TTC549 (cell line): ENCODE data around the gene PRG3.

ENCODE experiments used
- FAIRE-seq: peaks from 2 replicates; lab custom pipeline; 2012; peaks lifted over from hg19 to GRCh38; lab: Jason Lieb, UNC

PRG3 gene

GRCh38 chr11:57380975-57381374, at the start of gene PRG3:
PRG3 (minus strand) TSS chr11:57381150; CDS start chr11:57380708, 442 bp downstream.
- no peak for FAIRE-seq

DNA sequence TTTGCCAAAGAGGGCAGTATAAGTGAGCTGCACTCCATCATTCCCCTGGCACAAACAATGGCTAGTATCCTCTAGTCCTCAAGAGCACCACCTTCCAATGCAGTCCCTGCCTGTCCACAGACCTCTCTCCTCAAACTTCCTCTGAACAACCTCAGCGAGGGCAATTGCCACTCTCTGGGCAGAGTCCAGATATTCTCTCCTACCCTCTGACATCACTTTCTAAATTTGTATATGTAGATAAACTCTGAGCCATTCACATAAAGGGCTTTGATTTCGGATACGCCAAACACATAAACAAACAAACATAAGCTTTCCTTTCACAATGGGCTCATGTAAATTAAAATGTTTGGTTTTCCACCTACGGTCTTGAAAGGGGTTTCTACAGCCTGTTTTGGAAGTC, 49.0 kb upstream of the PRG3 start:
- no peak for FAIRE-seq

- no peak for FAIRE-seq
Measured at GRCh38 chr11:57428643-57429042, 47.7 kb upstream of the PRG3 start.

DNA sequence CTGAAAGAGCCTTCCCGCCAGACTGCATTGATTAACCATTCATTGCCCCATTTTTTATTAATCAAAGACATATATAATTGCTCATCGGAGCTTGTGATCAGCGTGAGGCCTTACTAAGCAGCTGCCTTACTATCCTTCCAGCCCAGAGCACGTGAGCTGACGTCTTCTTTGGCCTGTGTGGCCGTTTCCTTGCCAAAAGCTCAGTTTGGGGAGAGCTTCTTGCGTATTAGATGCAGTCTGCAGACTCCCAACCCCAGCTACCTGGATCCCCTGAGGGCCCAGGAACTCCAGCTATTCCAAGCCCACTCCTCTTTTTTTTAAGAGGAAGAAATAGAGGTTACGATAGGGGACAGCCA, 46.8 kb upstream of the PRG3 start:
- no peak for FAIRE-seq

GRCh38 chr11:57426929-57427726, 46.2 kb upstream of the PRG3 start, which contains the start of gene SLC43A3:
SLC43A3 (minus strand) TSS chr11:57427121; CDS start chr11:57426172, 949 bp downstream.
- FAIRE-seq: no peak

GRCh38 chr11:57426439-57426928, 45.5 kb upstream of the PRG3 start:
- FAIRE-seq: no peak

DNA sequence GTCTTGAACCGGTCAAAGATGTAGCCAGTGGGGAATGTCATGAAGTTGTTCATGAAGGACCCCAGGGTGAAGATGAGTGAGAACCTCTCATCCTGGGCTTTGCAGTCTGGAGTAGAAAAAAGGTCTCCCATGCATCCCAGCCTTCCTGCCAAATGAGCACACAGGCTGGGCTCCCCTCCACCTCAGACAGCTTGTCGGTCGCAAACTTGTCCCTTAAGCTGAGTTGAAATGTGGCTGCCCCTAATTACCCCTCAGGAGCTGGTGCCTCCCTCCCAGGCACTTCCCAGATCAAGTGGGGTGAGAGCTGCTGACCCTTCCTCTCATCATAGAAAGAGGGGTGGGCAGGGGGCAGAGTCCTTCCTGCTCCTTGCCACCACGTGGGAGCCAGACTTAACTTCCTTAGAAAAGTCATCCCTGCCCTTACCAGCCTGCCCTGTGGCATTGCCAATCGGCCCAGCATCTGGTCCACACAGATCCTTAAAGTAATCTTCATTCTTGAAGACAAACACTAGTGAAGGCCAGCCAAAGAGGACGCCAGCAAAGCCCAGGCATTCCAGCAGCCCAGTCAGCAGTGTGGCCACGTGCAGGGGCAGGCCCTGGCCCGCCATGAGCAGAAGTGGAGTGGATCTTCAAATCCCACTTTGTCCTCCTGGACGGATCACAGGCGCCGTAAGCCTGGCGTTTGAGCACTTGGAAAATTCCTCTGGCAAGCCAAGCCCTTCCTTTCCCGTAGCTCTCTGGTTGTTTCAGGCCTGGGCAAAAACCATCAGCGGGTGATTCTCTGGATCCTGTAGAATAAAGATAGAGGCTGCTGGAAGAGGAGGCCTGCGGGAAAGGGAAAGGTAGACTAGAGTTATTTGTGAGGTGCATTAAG, 44.9 kb upstream of the PRG3 start:
- no peak for FAIRE-seq

GRCh38 chr11:57424792-57425564, 44.0 kb upstream of the PRG3 start:
- FAIRE-seq: no peak

DNA sequence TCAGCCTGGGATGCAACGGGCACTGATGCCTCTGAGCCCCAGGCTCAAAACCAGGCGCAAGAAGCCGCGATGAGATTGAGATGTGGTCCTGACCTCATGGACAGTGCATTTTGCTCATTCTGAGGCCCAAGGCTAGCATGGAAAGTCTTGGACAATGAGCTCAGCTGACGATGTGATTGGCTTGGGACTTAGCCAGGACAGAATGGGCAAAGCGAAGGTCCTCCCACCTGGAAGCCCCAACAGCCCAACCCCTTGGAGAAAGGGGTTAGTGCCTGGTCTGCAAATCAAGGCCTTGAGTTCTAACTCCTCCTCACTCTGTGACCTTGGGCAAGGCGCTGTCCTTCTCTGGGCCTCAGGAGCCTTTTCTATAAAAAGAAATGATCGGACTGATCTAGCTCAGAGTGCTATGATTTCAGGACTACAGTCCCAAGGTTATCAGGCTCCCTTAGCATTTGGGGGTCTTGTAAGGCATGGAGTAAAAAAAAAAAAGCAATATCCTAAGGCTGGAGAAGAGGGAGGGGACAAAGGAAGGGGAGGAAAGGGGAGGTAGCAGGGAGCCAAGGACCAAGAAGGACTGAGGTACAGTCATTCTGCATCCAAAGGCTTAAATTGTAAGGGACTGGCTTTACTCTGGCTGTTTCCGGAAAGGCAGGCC, 43.3 kb upstream of the PRG3 start:
- FAIRE-seq: no peak

- no peak for FAIRE-seq
Measured at GRCh38 chr11:57422669-57423068, 41.7 kb upstream of the PRG3 start.

DNA sequence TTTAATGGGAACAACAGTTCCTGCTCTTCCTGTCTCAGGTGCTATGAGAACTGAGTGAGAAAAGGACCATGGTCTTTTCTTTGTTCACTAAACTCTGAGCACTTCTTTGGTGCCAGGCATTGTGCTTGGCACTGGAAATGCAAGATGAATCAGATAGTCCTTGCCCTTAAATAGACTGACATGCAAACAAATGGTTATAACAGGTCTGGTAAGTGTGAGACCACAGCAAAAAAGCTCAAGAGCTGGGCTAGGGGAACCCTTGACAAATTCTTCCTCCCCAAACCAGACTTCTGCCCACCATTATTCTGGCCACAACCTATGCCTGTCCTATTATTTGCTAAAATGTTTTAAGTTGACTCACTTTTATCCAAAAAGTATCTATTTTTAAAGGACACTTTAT, 40.9 kb upstream of the PRG3 start:
- FAIRE-seq: no peak

DNA sequence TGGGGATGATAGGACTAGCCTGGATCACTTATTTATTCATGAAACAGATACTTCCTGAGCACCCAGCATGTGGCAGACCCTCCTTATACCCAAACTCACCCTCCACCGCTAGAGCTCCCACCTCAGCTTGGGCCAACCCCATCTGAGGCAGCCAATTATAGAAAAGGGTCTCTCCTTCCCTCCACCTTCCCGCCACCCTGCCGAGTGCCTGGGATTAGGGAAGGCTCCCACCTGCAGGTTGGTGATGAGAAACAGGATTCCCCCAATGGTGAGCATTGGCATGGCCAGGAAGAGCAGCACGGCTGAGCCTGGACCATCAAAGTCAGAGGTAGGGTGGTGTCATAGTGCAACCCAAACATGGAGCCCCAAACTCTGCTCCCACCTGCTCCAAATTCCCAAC, 40.1 kb upstream of the PRG3 start:
- no peak for FAIRE-seq

DNA sequence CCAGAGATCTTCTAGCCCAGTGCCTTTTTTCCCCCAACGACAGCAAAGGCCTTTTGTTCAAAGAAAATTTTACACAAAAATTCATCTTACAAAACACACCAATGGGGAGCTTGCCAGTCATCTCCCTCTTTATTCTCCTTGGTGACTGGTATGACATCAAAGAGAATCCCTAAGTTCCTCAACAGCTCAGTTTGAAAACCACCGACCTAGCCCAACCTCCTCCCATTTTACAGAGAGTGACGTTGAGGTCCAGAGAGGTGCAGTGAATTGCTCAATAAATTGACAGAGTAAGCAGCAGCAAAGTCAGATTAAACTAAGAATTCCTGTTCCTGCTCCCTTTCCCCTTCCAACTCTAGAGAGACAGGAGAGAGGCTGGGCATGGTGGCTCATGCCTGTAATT, 38.2 kb upstream of the PRG3 start:
- FAIRE-seq: no peak

- FAIRE-seq: no peak
Measured at GRCh38 chr11:57418131-57418530, 37.2 kb upstream of the PRG3 start.

- FAIRE-seq: no peak
Measured at GRCh38 chr11:57417056-57417455, 36.1 kb upstream of the PRG3 start.

DNA sequence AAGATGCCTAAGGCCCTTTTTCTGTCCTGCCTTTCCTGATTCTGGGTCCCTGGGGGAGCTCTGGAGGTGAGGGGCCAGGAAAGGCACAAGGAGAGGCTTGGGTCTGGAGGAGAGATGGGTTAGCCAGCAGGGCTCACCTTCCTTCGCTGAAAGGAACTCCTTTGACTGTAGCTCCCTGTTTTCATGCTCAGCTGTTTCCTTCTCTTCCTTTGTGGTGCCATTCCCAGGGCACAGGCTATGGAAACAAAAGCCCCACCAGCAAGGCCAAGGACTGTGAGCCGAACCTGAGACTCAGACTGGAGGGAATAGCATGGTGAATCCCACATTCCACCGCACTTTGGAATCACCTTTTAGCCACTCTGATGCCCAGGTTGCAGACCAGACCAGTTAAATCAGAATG, 35.5 kb upstream of the PRG3 start:
- FAIRE-seq: no peak

DNA sequence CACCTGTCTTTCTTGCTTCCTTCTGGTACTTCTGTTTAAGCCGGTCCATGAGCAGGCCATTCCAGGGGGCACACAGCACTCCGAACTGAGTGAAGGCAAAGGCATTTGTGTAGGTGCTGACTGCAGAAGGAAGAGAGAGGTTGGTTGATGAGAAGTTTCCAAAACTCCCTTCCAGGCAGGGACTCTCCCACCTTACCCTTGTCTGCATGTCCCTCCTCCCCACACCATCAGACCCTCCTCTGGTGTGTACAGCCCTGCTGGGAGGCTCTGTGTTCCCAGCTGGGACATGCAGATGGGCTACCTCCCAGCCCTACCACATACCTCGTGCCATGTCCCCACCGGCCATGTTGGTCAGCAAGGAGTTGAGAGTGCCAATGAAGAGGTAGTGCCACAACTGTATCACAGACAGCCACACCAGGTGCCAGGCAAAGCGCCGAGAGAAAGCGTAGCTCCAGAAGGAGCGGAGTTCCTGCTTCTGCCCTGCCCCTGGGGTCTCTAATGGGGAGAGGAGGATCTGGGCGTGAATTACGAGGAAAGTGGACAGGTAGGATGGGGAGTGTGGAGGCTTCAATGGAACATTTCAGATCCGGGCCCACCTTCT, 33.8 kb upstream of the PRG3 start:
- no peak for FAIRE-seq

- FAIRE-seq: no peak
Measured at GRCh38 chr11:57413681-57414080, 32.7 kb upstream of the PRG3 start.

- no peak for FAIRE-seq
Measured at GRCh38 chr11:57410287-57410686, 29.3 kb upstream of the PRG3 start.

DNA sequence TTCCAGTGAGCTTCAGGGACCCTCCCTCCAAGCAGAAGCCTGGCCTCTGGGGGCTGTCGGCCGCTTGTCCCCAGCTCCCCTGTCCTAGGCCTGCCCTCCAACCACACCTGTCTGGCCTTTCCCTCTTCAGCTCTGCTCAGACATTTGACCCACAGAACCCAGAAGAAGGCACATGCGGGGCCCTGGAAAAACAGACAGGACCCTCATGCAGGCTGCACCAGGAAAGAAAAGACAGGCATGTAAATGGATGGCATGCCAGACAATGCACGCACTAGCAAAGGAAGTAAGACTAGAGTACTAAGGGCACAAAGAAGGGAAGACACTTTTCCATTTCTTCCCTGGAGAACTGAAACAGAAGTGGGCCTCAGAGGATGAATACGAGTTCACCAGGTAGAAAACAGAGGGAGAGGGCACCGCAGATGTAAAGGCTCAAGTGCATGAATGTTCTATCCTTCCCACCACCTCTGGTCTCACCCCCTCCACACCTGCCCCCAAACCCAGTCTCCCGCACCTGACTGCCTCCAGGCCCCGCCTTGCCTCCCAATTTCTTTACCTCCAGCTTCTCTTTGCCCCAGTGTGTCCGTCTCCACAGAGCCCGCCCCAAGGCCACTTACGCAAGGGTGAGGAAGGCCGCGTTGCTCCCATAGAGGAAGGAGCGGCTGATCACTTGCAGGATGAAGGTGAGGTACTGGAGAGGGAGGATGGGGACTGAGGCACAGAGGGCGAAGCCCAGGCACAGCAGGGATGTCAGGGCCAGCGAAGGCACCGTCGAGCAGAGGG, 28.6 kb upstream of the PRG3 start:
- no peak for FAIRE-seq

DNA sequence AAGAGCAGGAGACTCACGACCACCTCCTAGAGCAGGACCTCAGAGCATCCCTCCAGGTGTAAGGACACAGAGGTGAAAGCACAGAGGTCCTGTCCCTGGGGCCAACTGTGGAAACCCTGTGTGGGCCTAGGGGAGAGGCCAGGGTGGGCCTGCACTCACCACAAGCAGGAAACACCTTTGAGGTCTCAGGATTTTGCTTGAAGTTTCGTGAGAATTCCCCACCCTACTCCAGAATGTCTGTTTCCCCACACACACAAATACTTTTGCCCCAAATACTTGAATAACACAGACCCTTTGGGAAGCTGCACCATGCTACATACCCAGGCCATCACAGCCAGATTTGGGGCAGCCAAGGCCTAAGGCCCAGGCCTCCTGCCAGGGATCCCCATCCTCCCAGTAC, 27.8 kb upstream of the PRG3 start:
- no peak for FAIRE-seq
